ENCODE results near the gene WDR82.

WDR82 gene

GRCh38 chr3:52218026-52218425, 60.4 kb downstream of the WDR82 start:
- Histone ChIP-seq H3K27me3 (ENCODE audit: insufficient read depth, low read depth, severe bottlenecking) (no peaks in the 10 kb centered on the region), H3K36me3 (peaks cover 8% of the 10 kb centered on the region), H3K27ac (no peak overlapping the region), H3K4me3 (ENCODE audit: low read depth, low read length) (no peak overlapping the region), H3K9me3 (ENCODE audit: severe bottlenecking) (no peaks in the 10 kb centered on the region)
- no peak for DNase-seq
- no peak for TF ChIP-seq CTCF (IDR thresholded peaks at IDR 0.05; ENCODE audit: low read depth, low read length)

GRCh38 chr3:52217409-52217805, 61.0 kb downstream of the WDR82 start:
- no peak overlapping the region for H3K27ac ChIP-seq

GRCh38 chr3:52216585-52217408, 61.7 kb downstream of the WDR82 start:
- Histone ChIP-seq H3K27ac (no peak overlapping the region), H3K9me3 (ENCODE audit: severe bottlenecking) (no peaks in the 10 kb centered on the region), H3K27me3 (ENCODE audit: insufficient read depth, low read depth, severe bottlenecking) (no peaks in the 10 kb centered on the region), H3K4me3 (ENCODE audit: low read depth, low read length) (no peak overlapping the region), H3K36me3 (peaks cover 13% of the 10 kb centered on the region)
- TF ChIP-seq CTCF (IDR thresholded peaks at IDR 0.05; ENCODE audit: low read depth, low read length): no peak
- no peak for DNase-seq

More at GRCh38 chr3:52217409-52217805, 61.0 kb downstream of the WDR82 start:
- Histone ChIP-seq H3K4me3 (ENCODE audit: low read depth, low read length) (no peak overlapping the region), H3K9me3 (ENCODE audit: severe bottlenecking) (no peaks in the 10 kb centered on the region), H3K36me3 (peaks cover 13% of the 10 kb centered on the region), H3K27me3 (ENCODE audit: insufficient read depth, low read depth, severe bottlenecking) (no peaks in the 10 kb centered on the region)
- TF ChIP-seq CTCF (IDR thresholded peaks at IDR 0.05; ENCODE audit: low read depth, low read length): no peak
- DNase-seq: no peak

GRCh38 chr3:52215351-52215750, 63.1 kb downstream of the WDR82 start:
- no peak for TF ChIP-seq CTCF (IDR thresholded peaks at IDR 0.05; ENCODE audit: low read depth, low read length)
- no peaks in the 10 kb centered on the region for H3K27me3 ChIP-seq (ENCODE audit: insufficient read depth, low read depth, severe bottlenecking)

GRCh38 chr3:52213901-52214300, 64.5 kb downstream of the WDR82 start:
- no peak overlapping the region for H3K4me3 ChIP-seq (ENCODE audit: low read depth, low read length)
- no peak for TF ChIP-seq CTCF (IDR thresholded peaks at IDR 0.05; ENCODE audit: low read depth, low read length)
- H3K9me3 ChIP-seq (ENCODE audit: severe bottlenecking): no peaks in the 10 kb centered on the region
- H3K27me3 ChIP-seq (ENCODE audit: insufficient read depth, low read depth, severe bottlenecking): no peaks in the 10 kb centered on the region
- no peak overlapping the region for H3K27ac ChIP-seq
- DNase-seq: no peak
- peaks cover 24% of the 10 kb centered on the region for H3K36me3 ChIP-seq

More at GRCh38 chr3:52215351-52215750, 63.1 kb downstream of the WDR82 start:
- no peak overlapping the region for H3K27ac ChIP-seq
- peaks cover 17% of the 10 kb centered on the region for H3K36me3 ChIP-seq
- no peak overlapping the region for H3K4me3 ChIP-seq (ENCODE audit: low read depth, low read length)
- DNase-seq: no peak
- no peaks in the 10 kb centered on the region for H3K9me3 ChIP-seq (ENCODE audit: severe bottlenecking)

Data from WERI-Rb-1 (cell line).